ENCODE results near the gene PDCD11.
"Not testable (repeated sequence)": the region's sequence is repeated elsewhere in the genome, so short reads cannot be mapped to it uniquely, and the experiment has no call there.

The PDCD11 gene, protein sequence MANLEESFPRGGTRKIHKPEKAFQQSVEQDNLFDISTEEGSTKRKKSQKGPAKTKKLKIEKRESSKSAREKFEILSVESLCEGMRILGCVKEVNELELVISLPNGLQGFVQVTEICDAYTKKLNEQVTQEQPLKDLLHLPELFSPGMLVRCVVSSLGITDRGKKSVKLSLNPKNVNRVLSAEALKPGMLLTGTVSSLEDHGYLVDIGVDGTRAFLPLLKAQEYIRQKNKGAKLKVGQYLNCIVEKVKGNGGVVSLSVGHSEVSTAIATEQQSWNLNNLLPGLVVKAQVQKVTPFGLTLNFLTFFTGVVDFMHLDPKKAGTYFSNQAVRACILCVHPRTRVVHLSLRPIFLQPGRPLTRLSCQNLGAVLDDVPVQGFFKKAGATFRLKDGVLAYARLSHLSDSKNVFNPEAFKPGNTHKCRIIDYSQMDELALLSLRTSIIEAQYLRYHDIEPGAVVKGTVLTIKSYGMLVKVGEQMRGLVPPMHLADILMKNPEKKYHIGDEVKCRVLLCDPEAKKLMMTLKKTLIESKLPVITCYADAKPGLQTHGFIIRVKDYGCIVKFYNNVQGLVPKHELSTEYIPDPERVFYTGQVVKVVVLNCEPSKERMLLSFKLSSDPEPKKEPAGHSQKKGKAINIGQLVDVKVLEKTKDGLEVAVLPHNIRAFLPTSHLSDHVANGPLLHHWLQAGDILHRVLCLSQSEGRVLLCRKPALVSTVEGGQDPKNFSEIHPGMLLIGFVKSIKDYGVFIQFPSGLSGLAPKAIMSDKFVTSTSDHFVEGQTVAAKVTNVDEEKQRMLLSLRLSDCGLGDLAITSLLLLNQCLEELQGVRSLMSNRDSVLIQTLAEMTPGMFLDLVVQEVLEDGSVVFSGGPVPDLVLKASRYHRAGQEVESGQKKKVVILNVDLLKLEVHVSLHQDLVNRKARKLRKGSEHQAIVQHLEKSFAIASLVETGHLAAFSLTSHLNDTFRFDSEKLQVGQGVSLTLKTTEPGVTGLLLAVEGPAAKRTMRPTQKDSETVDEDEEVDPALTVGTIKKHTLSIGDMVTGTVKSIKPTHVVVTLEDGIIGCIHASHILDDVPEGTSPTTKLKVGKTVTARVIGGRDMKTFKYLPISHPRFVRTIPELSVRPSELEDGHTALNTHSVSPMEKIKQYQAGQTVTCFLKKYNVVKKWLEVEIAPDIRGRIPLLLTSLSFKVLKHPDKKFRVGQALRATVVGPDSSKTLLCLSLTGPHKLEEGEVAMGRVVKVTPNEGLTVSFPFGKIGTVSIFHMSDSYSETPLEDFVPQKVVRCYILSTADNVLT (N-terminal part only)

DNA sequence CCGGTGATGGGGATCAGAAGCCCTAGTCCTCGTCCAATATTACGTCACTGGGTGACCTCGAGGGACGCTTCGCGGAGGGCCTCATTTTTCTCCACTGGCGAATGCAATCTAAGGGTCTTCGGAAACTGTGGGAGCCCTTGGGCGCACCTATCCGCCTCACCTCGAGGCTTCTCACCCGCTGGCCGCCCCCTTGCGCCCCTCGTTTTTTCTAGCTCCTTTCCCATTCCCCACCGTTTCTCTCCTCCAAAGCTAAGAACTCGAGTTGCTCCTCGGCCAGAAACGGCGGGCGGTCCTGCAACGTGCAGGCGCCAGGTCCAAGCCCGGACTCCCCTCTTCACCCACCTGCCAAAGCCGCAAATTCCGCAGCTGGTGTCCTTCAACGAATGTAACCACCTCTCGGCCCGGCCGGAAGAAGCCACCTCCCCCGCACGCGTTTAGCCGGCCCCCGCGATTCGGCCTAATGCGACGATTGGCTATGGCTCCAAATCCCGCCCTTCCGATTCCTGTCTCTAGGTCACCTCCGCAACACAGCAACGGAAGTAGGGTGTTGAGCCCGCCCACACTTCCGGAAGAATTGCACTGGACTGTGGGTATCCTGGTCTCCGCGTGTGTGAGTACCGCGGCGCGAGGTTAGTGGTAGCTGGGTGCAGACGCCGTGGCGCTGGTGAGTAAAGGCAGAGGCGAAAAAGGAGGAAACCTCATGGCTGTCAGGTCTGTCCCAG is at the start of gene PDCD11, which contains the start of gene ATP5MK:
Gene PDCD11, plus strand, starts transcription at position 560 of the 722 bp plus-strand sequence. CDS start 1,801 bp downstream, outside the sequence.
Gene ATP5MK, minus strand, starts transcription at position 409 of the 722 bp plus-strand sequence. CDS start 4,018 bp downstream, outside the sequence.
- peak; percentile 99 for DNase-seq (ENCODE audit: low spot score)

DNA sequence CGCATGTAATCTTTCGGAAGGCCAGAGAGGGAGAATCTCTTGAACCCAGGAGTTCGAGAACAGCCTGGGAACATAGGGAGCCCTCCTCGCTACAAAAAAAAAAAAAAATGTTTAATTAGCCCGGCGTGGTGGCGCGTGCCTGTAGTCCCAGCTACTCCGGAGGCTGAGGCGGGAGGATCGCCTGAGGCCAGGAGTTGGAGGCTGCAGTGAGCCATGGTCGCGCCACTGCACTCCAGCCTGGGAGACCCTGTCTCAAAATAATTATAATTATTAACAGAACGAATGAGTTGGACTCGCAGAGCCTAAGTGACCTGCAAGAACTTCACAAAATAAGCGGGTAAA is 46.3 kb upstream of the PDCD11 start:
- no peak for DNase-seq (ENCODE audit: low spot score)

DNA sequence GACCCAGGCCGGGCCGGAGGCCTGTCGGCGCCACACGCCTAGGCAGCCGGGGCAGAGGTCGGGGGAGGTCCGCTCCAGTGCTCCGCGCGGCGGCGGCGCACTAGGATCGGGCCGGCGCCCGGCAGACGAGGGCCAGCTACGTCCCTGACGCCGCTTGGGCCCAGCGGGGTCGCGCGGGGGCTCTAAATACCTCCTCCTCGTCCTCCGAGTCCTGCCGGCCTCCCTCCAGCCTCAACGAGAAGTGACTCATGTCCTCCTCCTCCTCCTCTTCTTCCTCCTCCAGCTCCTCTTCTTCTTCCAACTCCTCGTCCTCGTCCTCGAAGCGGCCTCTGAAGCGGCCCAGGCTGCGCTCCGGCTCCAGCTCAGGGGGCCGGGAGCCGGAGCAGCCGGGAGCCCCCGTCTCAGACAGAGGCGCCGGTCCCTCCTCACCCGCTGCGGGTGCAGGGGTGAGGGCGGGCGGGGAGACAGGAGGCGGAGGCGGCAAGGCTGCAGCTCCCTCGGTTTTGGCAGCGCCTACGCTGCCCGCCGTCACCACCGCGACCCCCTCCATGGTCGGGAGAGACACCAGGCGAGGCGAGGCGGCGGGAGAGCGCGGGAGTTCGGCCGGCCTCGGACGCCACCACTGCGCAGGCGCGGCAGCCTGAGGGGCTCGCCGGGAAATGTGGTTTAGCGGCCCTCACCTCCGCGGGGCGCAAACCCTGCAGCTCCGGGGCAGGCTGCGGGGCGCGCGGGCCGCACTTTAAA is 45.7 kb upstream of the PDCD11 start, which contains the start of gene PCGF6:
Gene PCGF6, minus strand, starts transcription at position 624 of the 744 bp plus-strand sequence. Its CDS starts 74 bp downstream, at position 550.
- DNase-seq (ENCODE audit: low spot score) = peak; percentile 86

DNA sequence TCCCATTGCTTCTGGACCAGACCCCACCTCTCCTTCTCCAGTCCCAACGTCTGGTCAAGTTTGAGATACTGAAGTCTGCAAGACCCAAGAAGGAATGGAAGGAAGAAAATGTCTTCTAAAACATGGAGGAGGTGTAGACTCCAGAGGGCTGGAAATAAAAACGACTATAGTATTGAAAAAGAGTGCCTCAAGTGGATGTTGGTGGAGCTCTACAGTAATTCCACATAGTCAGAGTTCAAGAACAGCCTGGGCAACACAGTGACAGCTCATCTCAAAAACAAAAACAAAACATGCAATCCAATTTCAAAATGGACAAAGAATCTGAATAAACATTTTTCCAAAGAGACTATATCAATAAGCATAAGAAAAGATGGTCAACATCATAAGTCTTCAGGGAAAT is 43.1 kb upstream of the PDCD11 start:
- peak; percentile 58 for DNase-seq (ENCODE audit: low spot score)

DNA sequence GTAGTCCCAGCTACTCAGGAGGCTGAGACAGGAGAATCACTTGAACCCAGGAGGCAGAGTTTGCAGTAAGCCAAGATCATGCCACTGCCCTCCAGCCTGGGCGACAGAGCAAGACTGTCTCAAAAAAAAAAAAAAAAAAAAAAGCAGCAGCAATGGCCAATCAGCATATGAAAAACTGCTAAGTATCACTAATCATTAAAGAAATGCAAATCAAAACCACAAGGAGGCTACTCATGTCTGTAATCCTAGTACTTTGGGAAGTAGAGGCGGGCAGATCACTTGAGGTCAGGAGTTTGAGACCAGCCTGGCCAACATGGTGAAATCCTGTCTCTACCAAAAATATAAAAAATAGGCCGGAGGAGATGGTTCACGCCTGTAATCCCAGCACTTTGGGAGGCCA is 41.9 kb upstream of the PDCD11 start:
- not testable (repeated sequence) for DNase-seq (ENCODE audit: low spot score)

DNA sequence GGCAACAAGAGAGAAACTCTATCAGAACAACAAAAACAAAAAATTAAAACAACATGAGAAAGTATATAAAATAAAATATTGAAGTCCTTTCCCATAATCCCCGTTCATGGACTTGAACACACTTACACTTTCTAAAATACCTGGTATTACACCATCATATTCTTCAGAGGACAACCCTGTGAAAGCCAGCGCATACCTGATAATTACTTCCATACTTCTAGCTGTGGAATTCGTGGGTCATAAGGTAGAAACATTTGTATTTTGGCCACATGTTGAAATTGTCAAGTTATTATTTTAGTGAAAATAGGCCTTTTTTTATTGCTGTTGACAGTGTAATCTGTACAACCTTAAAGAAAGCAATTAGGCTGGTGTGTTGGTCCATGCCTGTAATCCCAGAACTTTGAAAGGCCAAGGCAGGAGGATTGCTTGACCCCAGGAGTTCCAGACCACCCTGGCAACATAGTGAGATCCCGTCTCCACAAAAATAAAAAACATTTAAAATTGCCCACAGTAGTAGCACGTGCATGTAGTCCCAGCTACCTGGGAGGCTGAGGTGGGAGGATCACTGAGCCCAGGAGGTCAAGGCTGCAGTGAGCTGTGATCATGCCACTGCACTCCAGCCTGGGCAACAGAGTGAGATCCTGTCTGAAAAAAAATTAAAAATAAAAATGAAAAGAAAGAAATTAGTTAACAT is 40.4 kb upstream of the PDCD11 start:
- DNase-seq (ENCODE audit: low spot score) = no peak

DNA sequence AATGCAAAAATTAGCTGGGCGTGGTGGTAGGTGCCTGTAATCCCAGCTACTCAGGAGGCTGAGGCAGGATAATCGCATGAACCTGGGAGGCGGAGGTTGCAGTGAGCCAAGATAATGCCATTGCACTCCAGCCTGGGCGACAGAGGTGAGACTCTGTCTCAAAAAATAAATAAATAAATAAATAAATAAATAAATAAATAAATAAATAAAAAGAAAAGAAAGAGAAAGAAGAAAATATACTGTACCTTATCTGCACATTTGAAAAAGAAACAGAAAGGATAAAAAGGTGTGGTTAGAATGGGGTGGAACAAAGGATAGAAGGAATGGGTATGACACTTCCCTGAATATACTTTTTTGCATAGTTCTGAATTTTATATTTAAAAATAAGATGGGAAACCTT is 36.9 kb upstream of the PDCD11 start:
- not testable (repeated sequence) for DNase-seq (ENCODE audit: low spot score)

DNA sequence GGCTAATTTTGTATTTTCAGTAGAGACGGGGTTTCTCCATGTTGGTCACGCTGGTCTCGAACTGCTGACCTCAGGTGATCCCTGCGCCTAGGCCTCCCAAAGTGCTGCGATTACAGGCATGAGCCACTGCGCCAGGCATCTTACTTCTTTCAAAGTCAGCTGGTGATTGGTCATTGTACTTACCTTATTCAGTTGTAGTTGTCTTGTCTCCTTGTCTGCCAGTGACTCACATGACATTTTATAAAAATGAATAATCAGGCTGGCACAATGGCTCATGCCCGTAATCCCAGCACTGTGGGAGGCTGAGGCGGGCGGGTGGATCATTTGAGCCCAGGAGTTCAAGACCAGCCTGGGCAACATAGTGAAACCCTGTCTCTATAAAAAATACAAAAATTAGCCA is 35.6 kb upstream of the PDCD11 start:
- peak; percentile 96 for DNase-seq (ENCODE audit: low spot score)

DNA sequence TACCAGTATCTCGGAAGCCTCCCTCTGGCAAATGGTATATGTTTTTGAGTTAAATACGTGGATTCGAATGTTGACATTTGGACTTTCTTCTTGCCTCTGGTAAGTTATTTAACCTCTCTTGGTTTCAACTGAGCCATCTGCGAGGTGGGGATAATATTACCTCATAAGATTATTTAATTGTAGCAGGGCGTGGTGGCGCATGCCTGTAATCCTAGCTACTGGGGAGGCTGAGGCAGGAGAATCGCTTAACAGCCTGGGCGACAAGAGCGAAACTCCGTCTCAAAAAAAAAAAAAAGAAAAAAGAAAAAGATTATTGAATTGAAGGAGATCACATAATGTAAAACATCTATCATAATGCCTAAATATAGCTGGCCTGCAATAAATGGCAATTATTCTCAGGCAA is 29.0 kb upstream of the PDCD11 start:
- DNase-seq (ENCODE audit: low spot score) = no peak

DNA sequence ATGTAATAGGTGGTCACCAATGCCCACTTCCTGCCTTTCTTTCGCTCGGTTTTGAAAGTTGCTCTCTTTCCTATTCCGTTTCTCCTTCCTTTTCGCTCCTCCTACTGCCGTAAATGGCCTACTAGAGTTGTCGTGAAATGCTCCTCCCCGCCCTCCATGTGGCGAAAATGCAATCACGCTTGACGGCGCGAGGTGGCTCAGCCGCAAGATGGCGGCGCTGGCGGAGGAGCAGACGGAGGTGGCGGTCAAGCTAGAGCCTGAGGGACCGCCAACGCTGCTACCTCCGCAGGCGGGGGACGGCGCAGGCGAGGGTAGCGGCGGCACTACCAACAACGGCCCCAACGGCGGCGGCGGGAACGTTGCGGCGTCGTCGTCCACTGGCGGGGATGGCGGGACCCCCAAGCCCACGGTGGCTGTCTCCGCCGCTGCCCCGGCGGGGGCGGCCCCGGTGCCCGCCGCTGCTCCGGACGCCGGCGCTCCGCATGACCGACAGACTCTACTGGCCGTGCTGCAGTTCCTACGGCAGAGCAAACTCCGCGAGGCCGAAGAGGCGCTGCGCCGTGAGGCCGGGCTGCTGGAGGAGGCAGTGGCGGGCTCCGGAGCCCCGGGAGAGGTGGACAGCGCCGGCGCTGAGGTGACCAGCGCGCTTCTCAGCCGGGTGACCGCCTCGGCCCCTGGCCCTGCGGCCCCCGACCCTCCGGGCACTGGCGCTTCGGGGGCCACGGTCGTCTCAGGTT is 28.5 kb upstream of the PDCD11 start, which contains the start of gene TAF5:
Gene TAF5, plus strand, starts transcription at position 195 of the 737 bp plus-strand sequence. Its CDS starts 14 bp downstream, at position 209.
- peak; percentile 98 for DNase-seq (ENCODE audit: low spot score)

DNA sequence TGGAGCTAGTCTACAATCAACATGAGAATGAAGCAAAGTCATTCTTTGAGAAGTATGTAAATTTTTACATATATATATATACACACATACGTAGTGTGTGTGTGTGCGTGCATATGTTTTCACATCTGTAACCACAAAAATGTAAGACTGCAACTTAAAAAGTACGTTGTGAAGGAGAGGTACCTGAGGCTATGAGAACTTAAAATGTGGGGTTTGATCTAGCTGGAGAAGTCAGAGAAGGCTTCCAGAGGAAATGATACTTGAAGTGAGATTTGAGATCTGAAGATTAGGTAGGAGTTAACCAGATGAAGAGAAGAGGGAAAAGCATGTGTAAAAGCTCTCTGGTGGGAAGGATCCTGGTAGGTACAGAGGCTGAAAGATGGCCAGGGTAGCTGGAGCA is 22.9 kb upstream of the PDCD11 start:
- no peak for DNase-seq (ENCODE audit: low spot score)

DNA sequence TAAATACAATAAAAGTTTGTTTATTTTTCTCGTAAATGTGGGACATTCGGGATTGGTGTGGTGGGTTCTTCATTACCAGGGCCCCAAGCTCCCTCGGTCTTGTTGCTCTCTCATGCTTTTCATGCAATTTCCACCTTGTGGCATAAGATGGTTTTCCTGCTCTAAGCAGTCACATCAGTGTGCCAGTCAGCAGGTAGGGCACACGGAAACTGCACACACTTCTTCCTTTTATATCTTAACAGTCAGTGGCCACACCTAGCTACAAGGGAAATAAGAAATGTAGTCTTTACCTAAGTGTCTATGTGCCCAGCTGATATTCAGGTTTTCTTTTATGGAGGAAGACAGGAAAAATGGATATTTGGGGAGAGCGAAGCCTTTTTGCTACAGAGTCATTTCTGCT is 22.2 kb upstream of the PDCD11 start:
- DNase-seq (ENCODE audit: low spot score) = no peak

DNA sequence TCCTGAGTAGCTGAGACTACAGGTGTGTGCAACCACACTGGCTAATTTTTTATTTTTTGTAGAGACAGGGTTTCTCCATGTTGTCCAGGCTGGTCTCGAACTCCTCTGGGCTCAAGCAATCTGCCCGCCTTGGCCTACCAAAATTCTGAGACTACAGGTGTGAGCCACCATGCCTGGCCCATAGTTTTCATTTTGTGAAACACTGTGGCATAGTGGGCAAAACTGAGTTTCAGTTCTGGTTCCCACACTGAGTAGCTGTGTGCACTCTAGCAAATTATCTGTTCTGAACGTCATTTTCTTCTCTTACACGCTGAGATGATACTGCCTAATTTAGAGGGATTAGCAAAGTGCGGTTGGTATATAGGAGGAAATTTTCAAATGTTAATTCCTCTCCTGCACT is 13.7 kb upstream of the PDCD11 start:
- no peak for DNase-seq (ENCODE audit: low spot score)

DNA sequence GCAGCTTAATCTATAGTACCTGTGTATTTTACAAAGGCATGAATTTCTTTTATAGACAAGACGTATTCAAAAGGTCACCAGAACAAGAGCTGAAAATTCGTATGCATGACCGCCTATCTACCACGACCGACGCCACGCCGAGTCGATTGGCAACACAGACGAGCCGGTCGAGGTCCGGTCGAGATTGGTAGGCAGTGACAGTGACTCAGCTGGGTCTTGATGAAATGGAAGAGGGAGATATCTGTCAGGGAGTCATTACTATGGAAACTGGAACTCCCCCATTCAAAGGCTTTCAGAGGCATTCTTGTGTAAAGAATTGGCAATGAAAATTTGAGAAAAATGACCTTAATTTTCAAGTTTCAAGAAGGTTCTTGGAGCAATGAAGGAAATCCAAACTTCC is 2.2 kb upstream of the PDCD11 start:
- peak; percentile 58 for DNase-seq (ENCODE audit: low spot score)

DNA sequence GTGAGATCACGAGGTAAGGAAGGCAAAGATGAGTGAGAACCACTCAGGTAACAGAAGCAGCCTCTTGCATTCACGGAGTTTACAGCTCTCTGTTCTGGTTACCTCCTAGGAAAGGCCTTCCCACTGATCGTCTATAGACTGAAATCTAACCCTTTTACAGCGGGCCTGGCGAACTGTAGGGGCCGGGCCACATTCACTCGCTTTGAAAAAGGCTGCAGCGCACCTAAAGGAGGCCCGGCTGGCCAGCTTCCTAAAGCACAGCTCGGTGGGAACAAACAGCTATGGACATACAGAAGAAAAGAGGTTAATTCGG is 716 bp upstream of the PDCD11 start:
- peak; percentile 56 for DNase-seq (ENCODE audit: low spot score)

DNA sequence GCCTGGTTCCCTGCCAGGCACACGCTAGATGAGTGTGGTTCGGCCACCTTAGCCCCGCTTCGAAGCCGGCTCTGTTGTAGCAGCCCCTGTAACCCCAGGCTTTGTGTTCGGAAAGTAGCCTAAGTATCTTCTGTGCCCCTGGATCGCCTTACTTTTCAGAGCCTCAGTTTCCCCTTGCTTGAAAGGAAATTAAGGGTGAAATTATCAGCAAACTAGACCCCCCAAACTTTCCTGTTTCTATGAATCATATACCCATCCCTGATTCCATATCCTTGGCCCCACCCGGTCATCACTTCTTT is 312 bp downstream of the PDCD11 start:
- no peak for DNase-seq (ENCODE audit: low spot score)

DNA sequence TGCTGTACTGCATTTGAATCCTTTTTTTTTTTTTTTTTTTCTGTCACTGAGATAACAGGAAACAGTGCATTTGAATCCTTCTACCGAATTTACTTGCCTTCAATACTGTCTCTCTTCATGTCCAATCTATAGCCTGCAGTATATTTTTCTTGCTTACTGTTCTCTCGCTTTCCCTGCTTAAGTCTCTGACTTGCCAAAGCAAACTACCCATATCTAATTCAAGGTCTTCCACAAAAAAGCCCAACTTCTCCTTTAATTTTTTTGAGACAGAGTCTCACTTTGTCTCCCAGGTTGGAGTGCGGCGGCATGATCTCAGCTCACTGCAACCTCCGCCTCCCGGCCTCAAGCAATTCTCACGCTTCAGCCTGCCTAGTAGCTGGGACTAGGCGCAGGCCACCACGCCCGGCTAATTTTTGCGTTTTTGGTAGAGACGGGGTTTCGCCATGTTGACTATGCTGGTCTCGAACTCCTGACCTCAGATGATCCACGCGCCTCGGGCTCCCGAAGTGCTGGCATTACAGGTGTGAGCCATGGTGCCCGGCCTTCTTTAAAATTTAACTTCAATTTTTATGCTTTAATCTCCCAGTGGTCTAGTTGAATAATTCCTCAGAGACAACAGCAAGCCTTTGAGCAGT is 882 bp downstream of the PDCD11 start:
- DNase-seq (ENCODE audit: low spot score) = peak; percentile 28

DNA sequence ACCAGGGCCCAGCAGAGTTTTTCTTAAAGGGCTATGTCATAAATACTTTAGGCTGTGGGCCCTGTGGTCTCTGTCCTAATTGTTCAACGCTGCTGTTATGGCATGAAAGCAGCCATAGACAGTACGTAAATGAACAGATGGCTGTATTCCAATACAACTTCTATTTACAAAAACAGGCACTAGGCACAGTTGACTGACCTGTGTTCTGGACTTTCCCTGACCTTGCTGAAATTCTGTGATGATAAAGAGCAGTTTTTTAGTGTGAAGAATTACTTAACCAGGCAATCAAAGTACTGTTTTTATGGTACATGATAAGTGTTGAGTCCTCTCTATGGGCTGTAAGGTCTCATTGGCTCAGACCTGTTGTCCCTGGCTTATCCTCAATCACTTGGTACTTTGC is 17.1 kb downstream of the PDCD11 start:
- no peak for DNase-seq (ENCODE audit: low spot score)

DNA sequence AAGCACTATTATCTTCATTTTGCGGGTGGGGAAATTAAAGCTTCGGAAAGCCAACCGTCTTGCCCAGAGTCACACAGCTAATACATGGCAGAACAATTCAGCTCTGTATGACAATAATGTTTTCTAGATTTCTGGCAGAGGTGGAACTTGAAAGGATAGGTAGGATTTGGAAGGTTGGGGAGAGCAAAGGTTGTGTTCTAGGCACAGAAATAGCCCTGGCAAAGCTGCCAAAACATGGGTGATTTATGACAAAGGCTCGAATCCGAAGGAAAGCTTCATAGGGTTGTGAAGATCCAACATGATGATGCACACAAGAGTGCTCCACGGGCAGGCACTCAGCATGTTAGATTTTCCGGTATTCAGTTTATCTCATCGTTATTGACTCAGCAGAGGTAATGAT is 19.2 kb downstream of the PDCD11 start:
- no peak for DNase-seq (ENCODE audit: low spot score)
